ENCODE results near the gene TESK2.

TESK2 gene

DNA sequence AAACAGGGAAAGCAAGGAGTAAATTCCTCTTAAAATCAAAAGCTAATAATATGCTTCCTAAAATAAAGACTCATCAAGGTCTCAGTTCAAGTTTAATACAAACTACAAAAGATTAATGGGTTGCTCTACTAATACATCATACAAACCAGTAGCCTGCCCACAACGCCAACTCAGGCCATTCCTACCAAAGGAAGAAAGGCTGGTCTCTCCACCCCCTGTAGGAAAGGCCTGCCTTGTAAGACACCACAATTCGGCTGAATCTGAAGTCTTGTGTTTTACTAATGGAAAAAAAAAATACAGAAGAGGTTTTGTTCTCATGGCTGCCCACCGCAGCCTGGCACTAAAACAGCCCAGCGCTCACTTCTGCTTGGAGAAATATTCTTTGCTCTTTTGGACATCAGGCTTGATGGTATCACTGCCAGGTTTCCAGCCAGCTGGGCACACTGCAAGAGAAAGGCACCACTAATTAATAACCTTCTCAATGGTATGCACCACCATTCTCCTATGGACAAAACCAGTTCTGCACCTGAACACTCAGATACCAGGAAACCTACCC, 20.1 kb upstream of the TESK2 start:
- DNase-seq (ENCODE audit: low read depth in 3 of 3, low spot score in 1 of 3), result no peak

DNA sequence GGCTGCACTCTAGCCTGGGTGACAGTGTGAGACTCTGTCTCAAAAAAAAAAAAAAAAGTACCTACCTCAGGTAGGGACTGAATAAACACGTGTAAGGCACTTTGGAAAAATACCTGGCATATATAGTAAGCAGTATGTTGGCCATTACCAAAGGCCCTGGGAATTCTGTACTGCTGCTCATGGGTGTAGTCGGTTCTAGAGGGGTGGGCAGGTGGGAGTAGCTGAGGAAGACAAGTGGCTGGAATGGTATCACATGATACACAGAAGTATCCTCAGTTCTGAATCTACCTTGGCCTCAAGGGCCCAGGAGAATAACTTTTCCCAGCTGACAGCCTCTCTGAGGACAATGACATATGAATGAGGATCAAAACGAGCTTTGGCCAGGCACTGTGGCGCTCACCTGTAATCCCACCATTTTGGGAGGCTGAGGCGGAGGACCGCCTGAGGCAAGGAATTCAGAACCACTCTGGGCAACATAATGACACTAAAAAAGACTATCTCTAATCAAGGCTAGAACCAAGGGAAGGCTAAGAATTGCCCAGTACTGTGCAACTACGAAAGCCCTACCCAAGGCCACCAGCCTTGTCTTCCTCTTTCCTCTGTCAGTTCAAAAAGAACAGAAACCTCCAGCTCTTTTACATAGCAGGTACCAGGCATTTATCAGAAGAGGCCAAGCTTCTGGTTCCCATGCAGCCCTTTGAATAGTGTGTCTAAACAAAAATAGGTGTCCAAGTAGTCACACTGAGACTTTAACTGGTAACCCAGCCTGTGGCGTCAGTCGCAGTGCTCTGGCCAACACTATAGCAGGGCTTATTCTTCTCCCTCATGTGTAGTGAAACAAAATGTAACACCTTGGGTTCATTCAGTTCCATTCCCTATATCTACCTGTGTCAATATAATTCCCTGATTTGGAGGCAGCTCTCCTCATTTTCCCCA, 19.3 kb upstream of the TESK2 start:
- DNase-seq (ENCODE audit: low read depth in 3 of 3, low spot score in 1 of 3), result no peak

DNA sequence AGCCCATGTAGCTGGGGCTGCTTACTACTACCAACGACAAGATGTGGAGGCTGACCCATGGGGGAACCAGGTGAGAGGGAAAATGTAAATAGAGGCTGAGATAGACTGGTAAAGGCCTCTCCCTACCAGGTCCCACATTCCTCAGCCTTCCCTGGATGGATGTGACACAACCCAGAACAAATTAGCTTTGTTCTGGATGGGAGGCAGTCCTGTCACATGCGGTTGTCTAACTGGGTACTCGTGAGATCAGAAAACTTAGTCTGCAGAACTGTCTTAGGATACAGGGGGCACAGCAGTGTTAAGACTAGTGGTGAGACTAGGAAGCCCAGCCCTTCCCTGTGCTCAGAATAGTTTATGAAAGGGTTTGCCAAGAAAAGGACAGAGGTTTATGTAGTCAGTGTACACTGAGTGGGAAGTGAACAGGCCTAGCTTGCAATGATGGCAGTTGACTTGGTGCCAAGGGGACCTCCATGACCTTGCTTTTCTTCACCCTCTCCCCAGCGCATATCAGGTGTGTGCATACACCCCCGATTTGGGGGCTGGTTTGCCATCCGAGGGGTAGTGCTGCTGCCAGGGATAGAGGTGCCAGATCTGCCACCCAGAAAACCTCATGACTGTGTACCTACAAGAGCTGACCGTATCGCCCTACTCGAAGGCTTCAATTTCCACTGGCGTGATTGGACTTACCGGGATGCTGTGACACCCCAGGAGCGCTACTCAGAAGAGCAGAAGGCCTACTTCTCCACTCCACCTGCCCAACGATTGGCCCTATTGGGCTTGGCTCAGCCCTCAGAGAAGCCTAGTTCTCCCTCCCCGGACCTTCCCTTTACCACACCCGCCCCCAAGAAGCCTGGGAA, 17.6 kb upstream of the TESK2 start:
- no peak for DNase-seq (ENCODE audit: low read depth in 3 of 3, low spot score in 1 of 3)

DNA sequence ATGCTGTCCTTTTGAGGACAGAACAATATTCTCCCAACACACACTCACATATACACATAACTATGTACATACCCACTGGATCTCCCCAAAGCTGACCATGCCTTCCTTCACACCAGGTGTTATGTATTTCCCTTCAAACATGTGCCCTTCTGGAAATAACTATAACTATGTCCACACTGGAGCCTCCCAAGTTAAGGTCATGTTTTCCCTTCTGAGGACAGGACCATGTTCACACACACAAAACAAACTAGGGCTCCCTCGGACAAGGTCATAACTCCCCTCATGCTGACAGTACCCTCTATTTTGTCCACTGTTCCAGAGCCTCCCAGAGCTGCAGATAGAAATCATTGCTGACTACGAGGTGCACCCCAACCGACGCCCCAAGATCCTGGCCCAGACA, 16.9 kb upstream of the TESK2 start:
- DNase-seq (ENCODE audit: low read depth in 3 of 3, low spot score in 1 of 3), result no peak

DNA sequence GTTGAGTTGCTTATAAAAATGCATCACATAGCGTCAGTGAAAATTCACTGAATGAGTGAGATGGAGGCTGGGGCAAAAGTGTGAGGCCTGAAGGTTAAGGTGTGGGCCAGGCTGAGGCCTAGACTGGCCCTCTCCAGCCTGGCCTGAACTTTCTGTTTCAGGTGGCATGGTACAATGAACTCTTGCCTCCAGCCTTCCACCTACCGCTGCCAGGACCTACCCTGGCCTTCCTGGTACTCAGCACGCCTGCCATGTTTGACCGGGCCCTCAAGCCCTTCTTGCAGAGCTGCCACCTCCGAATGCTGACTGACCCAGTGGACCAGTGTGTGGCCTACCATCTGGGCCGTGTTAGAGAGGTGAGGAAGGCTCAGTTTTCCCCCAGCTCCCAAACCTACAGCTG, 16.2 kb upstream of the TESK2 start:
- no peak for DNase-seq (ENCODE audit: low read depth in 3 of 3, low spot score in 1 of 3)

DNA sequence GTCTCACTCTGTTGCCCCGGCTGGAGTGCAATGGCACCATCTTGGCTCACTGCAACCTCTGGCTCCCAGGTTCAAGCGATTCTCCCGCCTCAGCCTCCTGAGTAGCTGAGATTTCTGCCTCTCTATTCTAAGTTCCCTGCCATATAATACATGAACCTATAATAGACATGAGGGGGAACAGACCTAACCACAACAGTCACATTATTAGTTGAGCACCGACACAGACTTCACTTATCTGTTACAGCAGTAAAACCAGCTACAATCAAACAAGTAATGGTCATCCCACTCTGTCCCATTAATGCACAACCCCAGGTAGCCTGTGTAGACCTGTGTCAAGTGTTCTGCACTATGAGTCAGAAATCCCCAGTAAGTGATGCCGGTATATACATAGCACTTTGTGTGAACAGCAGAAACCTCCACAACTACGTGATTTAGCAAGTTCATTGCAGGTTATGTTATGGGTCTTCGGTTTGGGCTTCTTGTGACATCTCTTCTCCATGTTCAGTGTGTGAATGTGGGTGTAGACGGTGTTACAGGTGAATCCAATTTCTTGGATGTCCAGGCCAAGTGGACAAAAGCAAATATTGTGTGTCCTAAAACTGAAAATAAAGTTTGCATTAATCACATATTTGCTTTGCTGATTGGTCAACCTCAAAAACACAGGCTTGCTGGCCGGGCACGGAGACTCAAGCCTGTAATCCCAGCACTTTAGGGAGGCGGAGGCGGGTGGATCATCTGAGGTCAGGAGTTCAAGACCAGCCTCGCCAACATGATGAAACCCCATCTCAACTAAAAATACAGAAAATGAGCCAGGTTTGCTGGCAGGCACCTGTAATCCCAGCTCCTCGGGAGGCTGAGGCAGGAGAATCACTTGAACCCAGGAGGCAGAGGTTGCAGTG, 12.7 kb upstream of the TESK2 start:
- no peak for DNase-seq (ENCODE audit: low read depth in 3 of 3, low spot score in 1 of 3)

DNA sequence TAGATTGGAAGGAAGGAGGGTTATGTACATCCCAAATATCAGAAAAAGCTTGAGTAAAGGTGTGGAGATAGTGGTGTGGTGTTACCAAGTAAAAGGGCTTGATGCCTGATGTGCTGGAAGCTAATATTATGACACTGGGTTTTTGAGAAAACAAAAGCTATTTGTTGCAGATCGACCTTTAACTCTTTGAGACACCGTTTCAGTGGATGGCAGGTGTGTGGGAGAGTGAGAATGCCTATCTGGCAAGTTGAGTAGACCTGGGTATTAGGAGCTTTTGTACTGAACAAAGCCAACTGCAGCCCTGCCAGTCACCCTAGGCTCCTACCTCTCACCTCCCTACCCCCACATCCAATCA, 10.5 kb upstream of the TESK2 start:
- DNase-seq (ENCODE audit: low read depth in 3 of 3, low spot score in 1 of 3), result no peak

DNA sequence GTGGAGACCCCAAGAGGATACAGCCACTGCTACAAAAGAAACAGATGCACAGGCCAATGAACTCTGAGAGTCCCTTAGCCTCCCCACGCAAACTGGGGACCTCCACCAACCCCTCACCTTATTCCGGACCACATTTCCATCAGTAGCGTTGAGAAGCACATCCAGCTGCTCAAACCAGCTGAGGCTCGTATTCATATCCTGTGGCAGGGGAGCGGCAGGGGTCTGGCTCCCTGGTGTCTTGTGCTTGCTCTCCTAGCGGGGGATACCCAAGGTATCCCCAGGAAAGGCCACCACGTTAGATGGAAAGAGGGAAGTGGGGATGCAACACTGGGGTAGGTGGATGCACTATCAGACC, 8.4 kb upstream of the TESK2 start:
- no peak for DNase-seq (ENCODE audit: low read depth in 3 of 3, low spot score in 1 of 3)

DNA sequence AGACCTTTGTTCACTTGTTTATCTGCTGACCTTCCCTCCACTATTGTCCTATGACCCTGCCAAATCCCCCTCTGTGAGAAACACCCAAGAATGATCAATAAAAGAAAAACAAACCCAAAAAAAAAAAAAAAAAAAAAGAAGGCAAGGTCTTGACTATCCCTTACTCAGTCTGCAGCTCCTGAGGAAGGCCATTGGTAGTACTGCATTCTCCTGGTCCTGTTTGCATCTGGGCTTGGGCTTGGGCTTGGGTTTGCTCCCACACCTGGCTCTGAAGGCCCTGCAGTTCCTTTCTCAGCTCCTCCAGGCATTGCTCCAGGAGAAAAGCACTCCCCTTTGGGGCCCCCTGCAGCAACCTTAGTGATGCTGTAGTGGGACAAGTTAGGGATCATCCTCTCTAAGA, 7.3 kb upstream of the TESK2 start:
- DNase-seq (ENCODE audit: low read depth in 3 of 3, low spot score in 1 of 3), result no peak

DNA sequence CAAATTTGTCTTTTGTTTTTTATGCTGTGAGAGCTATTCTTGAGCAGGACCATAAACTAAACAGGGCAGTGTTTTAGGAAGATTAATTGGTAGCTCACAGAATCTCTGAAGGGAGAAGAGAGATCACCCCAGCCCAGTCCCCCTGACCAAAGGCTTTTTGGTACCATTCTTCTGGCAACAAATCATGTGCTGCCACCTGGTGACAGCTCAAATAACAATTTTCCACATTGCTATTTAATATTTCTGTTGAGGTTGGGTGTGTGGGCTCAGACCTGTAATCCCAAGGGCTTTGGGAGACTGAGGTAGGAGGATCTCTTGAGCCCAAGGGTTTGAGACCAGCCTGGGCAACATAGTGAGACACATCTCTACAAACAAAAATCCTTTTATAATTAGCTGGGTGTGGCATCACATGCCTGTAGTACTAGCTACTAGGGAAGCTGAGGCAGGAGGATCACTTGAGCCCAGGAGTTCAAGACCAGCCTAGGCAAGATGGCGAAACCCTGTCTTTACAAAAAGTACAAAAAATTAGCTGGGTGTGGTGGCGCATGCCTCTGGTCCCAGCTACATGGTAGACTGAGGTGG, 2.2 kb upstream of the TESK2 start:
- peak in 2 of 3 donors; percentile 13 to 19 for DNase-seq (ENCODE audit: low read depth in 3 of 3, low spot score in 1 of 3)

DNA sequence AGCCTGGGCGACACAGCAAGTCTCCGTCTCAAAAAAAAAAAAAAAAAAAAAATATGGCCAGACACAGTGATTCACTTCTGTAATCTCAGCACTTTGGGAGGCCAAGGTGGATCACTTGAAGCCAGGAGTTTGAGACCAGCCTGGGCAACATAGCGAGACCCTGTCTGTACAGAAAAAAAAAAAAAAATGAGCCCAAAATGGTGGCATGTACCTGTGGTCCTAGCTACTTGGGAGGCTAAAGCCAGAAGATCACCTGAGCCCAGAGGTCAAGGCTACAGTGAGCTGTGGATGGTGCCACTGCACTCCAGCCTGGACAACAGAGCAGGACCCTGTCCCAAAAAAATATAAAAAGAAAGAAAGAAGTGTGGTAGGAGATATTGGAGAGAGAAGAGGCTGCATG, 1.7 kb upstream of the TESK2 start:
- no peak for DNase-seq (ENCODE audit: low read depth in 3 of 3, low spot score in 1 of 3)

DNA sequence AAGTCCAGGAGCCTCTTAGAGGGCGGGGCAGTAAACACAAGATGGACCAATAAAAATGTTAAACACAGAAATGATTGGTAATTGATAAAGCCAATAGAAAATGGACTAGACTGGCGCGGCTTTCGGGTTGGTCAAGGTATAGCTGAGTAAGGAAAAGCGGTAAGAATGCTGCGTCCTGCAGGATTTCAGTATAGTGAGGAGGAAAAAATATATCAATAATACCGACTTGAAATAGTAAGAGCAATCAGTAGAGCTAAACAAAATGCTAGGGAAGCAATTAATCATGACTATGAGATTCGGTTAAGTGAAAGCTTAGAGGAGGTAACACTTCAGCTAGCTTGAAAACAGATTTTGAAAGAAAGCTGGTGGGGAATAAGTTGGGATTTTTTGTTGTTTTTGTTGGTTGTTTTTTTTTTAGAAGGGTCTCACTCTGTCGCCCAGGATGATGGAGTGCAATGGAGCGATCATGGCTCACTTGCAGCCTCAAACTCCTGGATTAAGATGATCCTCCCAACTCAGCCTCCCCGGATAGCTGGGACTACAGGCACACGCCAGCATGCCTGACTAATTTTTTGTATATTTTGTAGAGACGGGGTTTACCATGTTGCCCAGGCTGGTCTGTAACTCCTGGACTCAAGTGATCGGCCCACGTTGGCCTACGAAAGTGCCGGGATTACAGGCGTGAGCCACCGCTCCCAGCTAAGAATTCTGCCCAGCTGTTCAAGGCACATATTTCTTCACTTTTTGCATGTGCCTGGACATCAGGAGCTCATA, 711 bp upstream of the TESK2 start:
- no peak for DNase-seq (ENCODE audit: low read depth in 3 of 3, low spot score in 1 of 3)

DNA sequence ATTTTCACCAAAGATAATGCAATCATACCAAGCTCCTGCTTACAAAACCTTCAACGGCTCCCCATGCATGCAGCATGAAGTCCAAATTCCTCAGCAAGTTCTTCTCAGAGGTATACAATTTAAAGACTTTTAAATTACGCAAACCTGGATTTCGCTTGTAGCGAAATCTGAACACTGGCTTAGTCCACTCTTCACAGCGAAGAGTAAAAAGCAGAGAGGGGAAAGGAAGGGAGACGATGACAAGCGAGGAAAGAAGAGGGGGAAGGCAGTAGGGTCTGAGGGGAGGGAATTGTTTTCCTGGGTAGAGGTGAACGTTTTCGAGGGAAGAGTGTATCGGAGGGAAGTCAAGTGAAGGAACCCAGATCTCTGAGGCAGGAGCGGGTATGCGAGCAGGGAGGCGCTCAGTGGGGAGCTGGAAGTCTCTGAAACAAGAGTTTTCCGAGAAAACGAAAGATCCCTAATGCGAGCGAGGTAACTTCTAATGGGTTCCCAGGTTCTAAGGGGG, 790 bp downstream of the TESK2 start:
- no peak for DNase-seq (ENCODE audit: low read depth in 3 of 3, low spot score in 1 of 3)

DNA sequence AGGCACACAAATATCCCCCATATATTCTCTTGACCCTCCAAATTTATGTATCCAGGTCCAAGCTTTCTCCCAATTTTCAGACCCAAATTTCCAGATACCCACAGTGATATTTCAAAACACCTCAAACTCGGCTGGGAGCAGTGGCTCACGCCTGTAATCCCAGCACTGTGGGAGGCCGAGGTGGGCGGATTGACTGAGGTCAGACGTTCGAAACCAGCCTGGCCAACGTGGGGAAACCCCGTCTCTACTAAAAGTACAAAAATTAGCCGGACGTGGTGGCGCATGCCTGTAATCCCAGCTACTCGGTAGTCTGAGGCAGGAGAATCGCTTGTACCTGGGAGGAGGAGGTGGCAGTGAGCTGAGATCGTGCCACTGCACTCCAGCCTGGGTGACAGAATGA, 1.6 kb downstream of the TESK2 start:
- DNase-seq (ENCODE audit: low read depth in 3 of 3, low spot score in 1 of 3), result peak in 1 of 3 donors; percentile 16

DNA sequence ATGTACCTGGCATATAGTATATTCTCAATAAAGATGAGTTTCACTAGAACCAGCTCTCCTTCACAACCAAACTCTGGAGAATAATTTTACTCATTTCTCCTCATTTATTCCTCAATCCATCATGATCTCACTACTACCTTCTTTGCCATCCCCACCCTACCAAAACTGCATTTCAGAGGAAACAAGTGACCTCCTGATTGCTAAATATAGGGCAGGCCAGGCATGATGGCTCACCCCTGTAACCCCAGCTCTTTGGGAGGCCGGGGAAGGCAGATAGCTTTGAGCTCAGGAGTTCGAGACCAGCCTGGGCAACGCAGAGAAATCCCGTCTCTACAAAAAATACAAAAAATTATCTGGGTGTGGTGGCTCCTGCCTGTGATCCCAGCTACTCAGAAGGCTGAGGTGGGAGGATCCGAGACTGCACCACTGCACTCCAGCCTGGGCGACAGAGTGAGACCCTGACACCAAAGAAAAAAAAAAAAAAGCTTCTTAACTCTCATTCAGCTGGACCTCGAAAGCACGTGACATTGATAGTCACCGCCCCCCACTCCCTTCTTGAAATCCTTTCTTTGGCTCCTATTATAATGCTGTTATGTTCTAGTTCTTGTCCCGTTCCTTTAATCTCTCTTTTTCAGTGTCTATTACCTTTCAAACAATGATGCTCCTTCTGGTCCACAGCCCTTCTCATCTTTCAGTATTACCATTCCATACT, 2.1 kb downstream of the TESK2 start:
- no peak for DNase-seq (ENCODE audit: low read depth in 3 of 3, low spot score in 1 of 3)

DNA sequence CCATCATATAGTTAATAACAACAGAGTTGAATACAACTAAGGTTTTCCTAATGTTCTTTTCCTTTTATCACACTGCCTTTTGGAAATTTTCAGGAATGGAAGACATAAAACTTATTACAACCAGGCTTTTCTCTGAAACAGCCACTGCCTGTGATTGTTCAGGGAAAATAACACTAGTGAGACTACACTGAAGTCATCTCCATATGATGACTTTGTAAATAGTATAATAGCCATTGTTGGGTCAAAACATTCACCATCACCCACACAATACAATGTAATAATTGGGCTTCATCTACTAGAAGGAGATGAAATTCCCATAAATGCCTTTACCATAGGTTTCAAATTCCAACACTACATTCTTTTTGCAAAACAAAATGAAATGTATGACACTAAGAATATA, 5.0 kb downstream of the TESK2 start:
- DNase-seq (ENCODE audit: low read depth in 3 of 3, low spot score in 1 of 3), result no peak

DNA sequence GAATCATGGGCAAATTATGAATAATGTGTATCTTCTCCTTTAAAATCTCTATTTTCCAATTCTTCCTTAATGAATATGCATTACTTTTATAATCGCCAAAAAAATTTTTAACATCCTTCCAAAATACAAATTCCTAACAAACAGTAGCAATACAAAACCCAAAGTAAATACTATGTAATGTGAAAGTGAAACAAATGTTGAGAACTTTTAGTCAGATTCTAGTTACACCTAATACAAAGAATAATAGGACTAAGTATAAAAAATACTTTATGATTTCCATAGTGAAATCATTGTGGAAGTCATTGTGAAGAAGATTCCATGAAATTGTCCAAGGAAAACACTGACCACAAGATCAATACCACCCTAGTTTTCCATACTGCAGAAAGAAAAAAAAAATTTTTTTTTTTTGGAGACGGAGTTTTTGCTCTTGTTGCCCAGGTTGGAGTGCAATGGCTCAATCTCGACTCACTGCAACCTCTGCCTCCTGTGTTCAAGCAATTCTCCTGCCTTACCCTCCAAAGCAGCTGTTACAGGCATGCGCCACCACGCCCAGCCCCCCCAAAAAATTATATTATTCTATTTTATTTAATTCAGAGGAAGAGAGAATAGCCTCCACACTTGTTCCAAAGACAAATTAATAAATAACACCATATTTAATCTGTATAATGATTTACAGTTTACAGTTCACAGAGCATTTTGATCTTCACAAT, 11.8 kb downstream of the TESK2 start:
- DNase-seq (ENCODE audit: low read depth in 3 of 3, low spot score in 1 of 3), result no peak

DNA sequence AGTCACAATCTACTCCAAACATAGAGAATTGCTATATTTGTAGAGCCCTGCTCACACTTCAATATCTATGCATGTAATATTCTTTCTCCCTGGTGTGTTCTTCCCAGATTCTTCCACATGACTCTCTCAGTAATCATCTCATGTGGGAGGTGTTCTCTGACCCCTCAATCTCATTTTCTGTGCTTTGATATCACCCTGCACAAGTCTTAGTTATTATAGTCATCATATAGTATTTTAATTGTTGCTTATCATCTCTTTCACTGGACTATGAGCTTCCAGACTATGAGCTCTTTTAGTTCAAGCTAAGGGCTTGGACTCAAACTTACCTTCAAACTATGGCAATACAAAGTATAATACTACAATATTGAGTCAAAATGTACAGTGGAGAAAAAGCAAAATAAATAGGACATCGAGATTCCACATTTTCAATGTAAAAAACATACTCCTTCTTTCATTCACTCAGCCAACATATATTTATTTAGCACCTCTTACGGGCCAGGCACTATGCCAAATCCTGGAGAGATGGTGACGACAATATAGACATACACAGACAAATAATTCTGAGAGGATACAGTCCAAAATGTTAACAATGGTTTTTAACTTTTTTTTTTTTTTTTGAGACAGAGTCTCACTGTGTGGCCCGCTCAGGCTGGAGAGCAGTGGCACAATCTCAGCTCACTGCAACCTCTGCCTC, 12.7 kb downstream of the TESK2 start:
- no peak for DNase-seq (ENCODE audit: low read depth in 3 of 3, low spot score in 1 of 3)
